HG03460 (cell line): ENCODE results near the gene NUAK1.

ENCODE experiments used
- ATAC-seq: cut with Tn5 transposase; IDR thresholded peaks from one replicate; pipeline ENCODE4 v1.9.1; 2021; ENCODE audit not compliant: unreplicated experiment

The NUAK1 gene

DNA sequence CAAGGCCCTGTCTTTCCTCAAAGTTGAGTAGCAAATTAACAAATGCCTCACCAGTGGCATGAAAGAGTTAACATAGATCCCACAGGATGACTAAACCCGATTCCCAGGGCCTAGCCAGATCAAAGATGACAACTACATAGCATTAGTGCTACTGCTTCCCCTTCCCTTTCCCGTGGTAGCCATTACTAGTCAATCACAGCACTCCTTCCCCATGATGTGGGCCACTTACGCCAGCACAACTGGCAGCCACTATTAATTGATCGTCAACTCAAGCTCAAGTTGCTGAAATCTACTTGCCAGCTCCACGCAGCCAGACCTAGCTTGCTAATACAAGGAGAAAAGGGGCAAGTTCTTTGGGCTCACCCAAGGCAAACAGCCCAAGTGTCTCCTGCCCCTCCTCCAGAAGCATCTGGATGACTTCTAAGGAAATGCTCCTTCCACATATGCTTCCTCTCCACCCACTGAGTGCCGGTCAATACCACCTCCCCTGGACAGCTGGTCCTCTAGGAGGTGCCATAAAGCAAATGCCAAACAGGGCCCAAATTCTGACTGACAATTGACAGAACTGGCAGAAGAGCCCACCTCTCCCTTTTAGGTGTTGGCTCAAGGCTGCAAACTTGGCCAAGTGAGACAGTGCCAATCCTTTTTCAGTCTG lies 72.6 kb downstream of the NUAK1 start:
- ATAC-seq: no peak

DNA sequence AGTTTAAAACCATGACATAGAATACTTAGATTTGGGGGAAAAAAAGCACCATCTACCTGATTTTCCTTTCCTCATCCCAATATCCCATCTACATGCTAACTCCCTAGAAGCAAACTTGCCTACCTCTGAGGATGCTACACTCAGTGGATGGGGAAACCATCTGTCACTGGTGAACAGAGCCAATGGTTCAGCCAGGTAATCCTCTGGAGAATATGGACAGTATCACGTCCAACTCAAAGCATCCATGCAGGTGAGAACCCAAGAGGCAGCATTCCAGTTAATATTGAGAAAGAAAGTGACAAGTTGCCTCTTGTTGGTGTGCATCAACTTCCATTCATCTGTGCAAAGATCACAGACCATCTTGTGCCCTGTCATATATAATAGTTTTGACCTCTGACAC lies 73.2 kb downstream of the NUAK1 start:
- no peak for ATAC-seq

DNA sequence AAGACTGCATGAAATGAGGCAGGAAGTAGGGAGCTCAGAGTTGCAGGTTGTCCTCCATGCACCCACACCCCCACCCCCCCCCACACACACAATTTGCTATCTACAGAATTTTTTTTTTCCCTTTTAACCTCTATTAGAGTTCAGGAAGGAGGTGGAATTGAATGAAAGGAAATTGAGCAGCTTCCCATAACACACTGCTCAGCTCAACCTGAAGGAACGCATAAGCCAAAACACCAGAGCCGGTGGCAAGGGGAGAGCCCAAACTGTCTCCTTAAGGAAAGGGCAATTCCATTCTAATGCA lies 74.1 kb downstream of the NUAK1 start:
- ATAC-seq: no peak

DNA sequence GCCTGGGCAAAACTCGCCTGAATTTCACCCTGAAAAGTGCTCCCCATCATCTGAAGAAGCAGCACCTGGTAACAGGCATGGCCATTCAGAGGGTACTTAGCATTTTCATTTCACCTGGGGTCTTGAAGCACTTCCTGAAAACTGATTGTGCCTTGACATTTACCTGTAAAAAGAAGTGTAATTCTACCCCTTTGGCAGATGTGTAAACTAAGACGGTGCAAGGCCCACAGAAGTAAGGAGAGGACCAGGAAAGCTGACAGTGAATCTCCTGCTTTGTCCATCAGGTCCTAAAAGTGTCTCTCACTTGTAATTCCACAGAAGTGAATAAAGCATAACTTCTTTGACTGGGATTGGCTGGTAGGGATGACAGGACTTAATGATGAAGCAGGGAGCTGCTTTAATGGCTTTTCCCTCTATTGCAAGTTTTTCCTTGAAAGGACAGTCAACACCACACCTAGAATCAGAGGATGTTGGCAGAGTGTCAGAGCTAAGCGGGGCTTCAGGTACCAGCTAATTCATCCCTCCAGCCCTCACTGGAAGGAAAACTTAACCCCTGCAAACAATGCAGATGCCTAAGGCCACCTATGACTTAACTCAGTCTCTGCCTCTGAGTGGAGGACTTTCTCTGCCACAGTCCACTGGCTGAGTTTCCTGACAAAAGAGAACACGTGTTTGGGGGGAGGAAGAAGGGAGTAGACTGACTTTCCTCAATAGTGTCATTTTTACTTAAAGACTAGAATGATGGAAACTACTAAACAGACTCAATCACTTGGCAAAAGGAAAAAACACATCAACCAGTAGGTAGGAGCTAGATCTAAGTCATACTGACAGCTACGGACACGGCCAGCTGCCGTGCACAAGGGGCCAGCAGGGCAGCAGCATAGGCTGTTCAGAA lies 74.7 kb downstream of the NUAK1 start:
- ATAC-seq: no peak

DNA sequence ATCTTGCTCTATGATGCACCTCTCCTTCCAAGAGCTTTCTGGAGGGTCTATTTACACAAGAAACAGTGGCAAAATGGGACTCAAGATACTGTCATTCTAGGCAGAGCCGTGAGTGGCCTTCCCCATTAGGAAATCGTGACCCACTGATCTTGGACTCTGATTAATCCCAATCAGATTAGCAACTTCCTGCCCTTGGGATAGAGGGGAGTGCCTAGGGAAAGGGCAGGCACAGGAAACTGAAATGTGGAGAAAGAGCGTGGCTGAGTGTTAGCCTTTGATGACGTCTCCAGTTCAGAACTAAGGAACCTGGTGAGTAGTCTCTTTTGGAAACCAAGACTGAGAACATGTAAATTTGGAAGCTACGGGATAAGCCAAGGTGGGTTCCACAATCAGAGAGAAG lies 76.1 kb downstream of the NUAK1 start:
- ATAC-seq: no peak

DNA sequence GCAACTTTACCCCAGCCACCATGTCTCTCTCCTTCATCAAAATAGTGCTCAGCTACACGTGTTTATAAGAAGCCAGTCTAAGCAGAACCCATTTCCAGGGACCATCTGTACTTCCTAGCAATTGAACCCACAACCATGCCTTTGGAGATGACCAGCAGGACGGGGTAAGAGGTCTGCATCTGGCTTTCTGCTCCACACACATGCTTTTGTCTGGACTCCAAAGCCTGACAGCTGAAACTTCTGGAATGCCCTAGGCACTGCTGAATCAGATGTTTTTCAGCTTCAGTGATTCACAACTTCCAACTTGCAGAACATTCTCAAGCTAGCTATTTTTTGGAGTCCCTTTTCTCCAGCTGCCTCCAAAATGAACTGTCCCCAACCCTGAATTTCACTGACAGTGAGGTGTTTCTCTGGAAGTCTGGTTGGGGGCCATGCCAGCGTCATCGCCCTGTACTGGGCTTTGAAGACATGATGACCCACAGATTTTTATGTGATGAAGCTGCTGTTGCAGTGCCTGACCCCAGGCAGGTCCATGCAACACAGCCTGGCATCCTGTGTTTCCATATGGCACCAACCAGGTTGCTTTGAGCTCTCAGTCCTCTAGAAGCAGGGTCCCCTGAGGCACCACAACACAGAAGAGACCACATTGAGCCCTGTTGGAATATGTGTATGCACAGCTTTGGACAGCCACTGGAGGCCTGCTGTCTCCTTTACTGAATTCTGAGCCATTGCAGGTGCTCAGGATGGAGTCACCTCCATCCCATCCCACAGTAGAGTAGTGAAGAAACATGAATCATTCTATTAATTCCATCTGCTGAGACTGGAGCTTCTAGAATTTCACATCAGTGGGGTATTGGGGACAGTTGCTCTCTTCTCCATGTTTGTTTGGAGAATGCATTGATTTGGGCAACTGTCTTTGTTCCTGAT lies 80.2 kb downstream of the NUAK1 start:
- ATAC-seq: no peak

DNA sequence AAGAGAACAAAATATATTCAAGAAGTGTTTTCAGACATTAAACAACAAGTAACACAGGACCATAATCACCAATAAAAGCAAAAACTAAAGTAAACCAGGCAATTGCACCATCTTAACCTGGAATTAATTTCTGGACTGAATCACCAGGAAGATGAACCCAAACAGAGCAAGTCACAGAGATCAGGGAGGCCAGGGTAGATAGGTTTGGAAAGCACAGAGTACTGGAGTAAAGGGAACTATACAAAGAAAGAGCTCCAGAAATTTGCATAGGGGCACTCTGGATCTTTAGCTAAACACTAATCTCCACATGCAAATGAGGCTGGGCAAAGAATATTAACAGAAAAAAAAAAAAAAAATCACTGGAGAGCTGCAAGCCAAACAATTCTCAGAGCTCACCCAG lies 84.7 kb downstream of the NUAK1 start:
- no peak for ATAC-seq

DNA sequence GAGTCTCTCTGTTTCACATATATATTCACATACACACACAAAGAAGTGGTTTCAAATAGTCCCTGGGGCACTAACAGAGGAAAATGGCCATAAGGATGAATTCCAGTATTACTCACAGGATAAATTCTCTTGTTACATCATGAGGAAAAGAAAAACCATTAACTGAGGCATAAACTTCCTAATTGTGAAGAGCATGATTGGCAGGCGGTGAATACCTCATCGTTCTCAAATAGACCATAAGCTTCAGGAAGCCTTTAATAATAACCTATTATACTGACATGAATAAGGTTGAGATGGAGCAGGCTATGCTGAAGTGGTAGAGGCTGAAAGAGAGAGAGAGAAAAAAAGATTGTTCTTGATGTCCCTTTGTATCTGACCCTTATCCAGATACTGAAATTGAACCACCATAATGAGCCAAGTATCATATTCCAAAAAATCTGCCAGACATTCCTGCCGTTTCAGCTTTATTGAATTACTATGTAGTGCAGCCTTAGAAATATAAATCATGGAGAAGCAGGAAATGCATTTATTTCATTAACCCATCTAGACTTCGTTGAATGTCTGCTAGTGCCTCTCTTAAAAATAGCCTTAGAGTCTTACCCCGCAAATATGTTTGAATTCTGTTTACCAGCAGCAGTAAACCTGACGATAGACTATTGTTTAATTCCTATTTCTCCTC lies 86.8 kb downstream of the NUAK1 start:
- no peak for ATAC-seq

DNA sequence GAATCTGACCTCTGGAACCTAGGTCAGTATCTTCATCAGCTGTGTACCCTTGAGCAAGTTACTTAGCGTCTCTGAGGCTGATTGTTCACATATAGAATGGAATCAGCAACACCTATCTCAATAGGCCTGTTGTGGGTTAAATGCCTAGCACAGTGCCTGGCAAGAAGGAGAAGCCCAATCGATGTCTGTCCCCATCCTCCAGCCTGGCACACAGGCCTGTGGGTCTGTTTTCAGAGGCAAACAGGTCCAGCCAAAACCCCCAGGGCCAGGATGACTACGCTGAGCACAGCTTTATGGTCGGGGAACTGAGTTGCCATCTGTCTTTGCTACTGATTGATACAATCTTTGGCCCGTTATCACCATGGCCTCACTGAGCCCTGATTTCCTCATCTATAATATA lies 89.2 kb downstream of the NUAK1 start:
- no peak for ATAC-seq

DNA sequence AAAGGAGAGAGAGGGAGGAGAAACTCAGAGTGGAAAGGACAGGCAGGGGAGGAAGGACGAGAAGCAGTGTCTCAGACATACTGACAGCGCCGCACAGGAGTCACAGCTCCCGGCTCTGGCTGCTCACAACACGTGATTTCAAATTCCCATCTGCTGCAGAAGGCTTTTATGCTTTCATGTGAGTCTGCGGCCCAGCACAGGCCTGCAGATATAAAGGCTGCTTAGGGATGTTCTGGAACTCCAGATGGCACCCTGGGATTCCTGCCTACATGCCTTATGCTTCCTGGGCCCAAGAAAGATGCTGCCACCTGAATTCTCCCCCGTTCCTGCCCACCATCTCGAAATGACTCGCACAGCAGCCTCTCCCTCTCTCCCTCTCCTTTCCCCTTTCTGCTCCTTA lies 89.6 kb downstream of the NUAK1 start:
- ATAC-seq: no peak

DNA sequence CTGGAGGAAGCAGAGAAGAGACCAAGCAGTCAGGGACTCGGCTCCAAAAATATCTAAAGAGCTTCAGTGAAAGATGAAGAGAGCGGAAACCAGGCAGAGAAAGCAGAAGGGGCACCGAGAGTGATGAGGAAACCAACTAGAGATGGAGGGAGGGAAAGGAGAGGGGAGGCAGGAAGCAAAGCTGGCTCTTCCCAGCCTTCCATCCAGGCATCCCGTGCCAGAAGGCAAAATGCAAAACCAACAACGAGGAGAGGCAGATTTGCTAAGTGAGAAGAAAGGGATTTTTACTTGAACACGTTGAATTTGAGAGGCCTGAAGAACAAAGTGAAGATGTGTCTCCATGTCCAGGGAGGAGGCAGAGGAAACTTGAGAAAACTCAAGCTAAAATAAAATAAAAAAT lies 90.1 kb downstream of the NUAK1 start:
- no peak for ATAC-seq

DNA sequence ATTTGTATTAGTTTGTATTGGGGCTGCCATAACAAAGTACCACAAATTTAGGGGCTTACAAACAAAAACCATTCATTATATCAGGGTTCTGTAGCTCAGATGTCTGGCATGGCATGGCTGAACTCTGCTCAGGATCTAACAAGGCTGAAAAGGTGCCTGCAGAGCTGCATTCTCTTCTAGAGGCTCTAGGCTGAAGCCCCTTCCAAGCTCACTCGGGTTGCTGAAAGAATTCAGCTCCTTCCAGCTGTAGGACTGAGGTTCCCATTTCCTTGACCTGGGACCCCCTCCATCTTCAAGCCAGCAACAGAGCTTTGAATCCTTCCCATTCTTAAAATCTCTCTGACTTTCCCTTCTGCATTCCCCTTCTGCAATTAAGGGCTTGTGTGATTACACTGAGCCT lies 90.7 kb downstream of the NUAK1 start:
- no peak for ATAC-seq

DNA sequence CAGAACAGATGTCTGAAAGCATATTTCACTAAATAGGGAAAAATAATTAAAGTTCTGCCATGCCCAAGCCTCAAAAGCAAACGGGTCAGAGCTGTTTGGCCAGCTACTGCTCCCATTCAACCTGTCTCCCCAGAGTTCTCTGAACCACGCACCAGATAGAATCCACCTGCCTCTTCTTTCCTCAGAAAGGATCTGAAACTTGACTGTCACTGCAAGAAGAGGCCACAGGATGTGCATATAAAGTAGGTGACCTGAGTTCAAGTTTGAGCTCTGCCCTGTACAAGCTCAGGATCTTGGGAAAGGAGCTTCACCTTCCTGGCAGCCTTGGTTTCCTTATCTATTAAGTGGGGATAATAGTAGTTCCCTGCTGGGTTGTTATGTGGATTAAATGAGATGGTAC lies 91.8 kb downstream of the NUAK1 start:
- ATAC-seq: no peak

DNA sequence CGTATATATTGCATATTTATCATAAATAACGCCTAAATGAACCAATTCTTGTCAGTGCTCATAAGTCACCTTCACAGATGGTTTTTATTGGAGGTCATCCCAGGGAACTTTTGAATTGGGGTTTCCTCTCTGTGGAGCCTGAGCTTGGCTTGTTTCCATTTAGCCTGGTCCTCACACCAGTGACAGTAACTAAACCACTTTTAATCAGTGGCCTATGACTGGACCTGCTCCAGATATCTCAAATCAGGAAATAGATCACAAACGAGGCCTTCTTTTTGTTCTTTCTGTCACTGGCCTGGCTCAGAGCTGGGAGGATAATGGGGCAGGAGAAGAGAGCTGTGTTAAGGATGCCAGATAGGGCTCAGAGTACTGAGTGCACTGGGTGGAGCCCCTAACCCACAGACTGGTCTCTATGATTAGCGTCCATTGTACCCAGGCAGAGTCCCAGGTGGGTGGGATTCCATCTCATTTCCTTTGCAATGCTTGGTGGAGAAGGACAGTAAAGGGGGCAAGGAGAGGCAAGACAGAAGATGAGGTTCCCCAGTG lies 92.4 kb downstream of the NUAK1 start:
- no peak for ATAC-seq

DNA sequence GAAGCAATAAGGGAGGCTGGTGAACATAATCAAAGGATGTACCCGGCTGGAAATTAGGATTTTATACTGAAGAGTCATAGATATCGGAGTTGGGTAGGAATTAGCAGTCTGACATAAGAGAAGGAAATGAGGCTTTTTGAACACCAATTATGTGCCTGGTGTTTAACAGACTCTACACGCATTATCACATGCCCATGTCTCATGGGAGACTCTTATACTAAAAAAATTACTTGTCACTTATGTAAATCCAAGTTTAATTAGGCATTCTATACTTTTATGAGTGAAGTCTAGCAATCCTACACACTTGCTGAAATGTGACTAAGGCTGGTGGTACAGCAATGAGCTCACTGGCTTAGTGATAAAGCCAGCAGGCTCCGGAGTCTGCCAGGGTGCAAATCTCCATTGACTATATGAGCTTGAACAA lies 93.5 kb downstream of the NUAK1 start:
- no peak for ATAC-seq

DNA sequence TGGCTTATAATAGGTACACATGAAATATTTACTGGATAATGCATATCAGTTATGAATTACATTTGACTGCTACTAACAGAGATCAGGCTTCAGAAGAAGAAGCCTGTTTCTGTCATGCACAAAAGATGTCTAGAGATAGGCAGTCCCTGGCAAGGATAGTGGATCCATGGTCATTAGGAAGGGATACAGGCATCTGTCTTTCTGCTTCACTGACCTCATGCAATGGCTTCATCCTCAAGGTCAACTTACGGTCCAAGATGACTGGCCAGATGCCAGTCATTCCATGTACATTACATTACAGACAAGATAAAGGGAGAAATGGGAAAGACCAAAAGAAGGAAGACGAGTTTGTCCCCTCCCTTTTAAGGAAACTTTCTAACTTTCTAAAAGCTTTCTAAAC lies 94.0 kb downstream of the NUAK1 start:
- ATAC-seq: no peak

DNA sequence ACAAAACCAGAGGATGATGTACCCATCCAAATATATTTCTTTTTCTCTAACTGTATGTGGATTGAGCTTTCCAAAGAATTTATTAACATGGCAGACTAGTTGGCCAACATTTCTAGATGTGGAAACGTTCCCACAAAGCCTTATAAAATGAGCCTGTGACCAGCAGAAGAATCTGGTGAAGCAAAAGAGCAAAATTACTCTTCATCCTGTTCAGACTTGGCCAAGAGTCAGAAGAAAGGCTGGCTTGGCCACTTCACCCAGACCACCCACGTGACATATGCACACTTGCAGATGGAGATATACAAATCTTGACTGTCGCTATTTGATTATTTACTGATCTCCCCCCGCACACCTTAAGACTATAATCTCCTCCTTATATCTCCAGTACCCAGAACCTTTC lies 96.7 kb downstream of the NUAK1 start:
- ATAC-seq: no peak

DNA sequence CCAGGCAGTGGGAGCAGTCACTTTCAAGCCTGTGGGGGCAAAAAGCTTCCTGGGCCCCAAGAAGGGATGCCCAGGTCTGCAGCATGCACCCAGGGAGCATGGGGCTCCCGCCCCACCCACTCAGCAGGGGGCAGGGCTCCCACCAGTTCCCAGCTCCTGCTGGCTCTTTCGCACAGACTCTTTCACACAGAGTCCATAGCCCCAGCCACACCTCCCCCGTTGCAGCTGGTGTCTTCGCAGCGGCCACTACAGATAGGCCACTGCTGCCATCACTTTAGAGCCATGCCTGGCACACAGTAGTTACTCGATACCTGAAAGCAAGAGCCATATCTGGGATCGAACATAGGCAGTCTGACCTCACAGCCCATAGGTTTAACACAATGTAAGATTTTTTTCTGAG lies 98.2 kb downstream of the NUAK1 start:
- no peak for ATAC-seq

DNA sequence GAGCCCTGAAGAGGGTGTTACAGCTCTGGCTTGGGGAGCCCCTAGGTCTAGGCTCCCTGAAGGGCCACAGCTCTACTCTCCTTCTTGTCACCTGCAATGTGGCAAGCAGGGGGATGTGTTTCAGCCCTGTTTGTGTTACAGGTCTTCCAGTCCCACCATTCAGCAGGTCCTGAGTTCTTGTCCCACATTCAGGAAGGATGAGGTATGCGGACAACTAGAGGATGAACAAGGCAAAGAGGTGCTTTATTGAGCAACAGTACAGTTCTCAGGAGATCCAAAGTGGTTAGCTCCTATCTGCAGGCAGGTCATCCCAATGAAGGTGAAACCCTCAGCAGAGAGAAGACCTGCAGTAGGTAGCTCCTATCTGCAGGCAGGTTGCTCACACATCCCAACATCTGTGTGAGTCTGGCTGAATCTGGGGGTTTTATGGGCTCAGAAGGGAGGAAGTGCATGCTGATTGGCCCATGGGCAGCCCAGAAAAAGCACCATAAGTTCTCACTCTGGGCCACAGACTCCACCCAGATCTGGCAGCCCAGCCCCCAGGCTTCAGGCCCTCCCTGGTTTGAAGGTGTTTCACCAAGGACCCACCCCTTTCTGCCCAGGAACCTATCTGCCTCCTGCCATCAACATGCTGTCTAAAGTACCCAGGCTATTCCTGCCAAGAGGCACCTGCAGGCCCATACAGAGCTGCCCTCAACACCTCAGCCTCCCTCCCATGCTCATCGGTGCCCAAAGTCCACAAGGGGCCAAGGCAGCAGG lies 98.9 kb downstream of the NUAK1 start:
- no peak for ATAC-seq

DNA sequence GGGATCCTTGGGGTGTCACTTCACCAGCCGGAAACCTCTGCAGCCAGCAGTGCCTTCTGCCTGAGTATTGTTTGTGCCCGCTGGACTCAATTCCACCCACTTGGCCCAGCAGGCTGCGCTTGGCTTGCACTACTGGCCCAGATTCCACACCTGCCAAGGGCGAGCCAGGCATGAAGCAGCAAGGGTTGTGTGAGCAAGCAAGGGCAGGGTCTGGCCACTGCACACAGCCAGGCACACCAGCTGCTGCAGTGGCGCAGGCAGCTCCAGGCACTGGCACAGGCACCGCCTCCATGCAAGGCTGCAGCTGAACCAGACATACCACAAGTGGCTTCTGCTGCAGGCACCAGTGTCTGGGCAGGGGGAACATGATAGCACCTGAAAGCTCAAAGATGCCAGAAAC lies 99.5 kb downstream of the NUAK1 start:
- ATAC-seq: no peak
